SU-DHL-6 (cell line): ENCODE measurements around the gene AIG1.

Experiments
- H2AFZ ChIP-seq: fragments of 200-600 bp; sonication (generic); 2 replicates; pipeline ENCODE4 v1.6.1; 2014; ENCODE audit warnings: low read depth, mild to moderate bottlenecking, moderate library complexity, mixed read lengths, antibody characterized with exemption, low read length; ENCODE audit not compliant: severe bottlenecking
- H3F3A ChIP-seq: fragments of 200-600 bp; shearing (Covaris generic); 2 replicates; pipeline ENCODE4 v1.6.0; 2016; ENCODE audit warnings: antibody characterized with exemption, mild to moderate bottlenecking; ENCODE audit not compliant: insufficient read depth
- H3K27ac ChIP-seq: fragments of 200-600 bp; sonication (generic); 2 replicates; pipeline ENCODE4 v1.5.1; 2016; ENCODE audit warnings: low read depth, mild to moderate bottlenecking, low read length, moderate library complexity, mixed read lengths
- H3K27me3 ChIP-seq: fragments of 200-600 bp; sonication (generic), shearing (Covaris generic); 2 replicates; pipeline ENCODE4 v1.6.0; 2014; ENCODE audit warnings: mild to moderate bottlenecking, low read length
- H3K36me3 ChIP-seq: fragments of 200-600 bp; sonication (generic); 2 replicates; pipeline ENCODE4 v1.6.1; 2014; ENCODE audit warnings: mild to moderate bottlenecking, low read length, mixed read lengths
- H3K4me2 ChIP-seq: fragments of 300-600, 200-600 bp; shearing (Covaris generic), sonication (generic); 2 replicates; pipeline ENCODE4 v1.6.0; 2014; ENCODE audit warnings: low read length, low read depth, mild to moderate bottlenecking; ENCODE audit not compliant: poor library complexity, severe bottlenecking
- H3K4me3 ChIP-seq: fragments of 200-600 bp; sonication (generic); 2 replicates; pipeline ENCODE4 v1.5.1; 2014; ENCODE audit warnings: antibody characterized with exemption, low read length, mild to moderate bottlenecking, mixed read lengths; ENCODE audit not compliant: insufficient read depth, poor library complexity, severe bottlenecking
- H3K79me2 ChIP-seq: fragments of 200-600 bp; sonication (generic); 2 replicates; pipeline ENCODE4 v1.6.1; 2014; ENCODE audit warnings: mild to moderate bottlenecking, low read length, moderate library complexity; ENCODE audit not compliant: insufficient read depth
- H3K9ac ChIP-seq: fragments of 200-600 bp; sonication (generic); 2 replicates; pipeline ENCODE4 v1.7.0; 2014; ENCODE audit warnings: mild to moderate bottlenecking, low read length
- H3K9me2 ChIP-seq: fragments of 200-600 bp; sonication (generic); replicated peaks from 2 replicates; pipeline ENCODE4 v1.6.1; 2014; ENCODE audit warnings: low read length; ENCODE audit not compliant: insufficient read depth
- H3K9me3 ChIP-seq: fragments of 200-600 bp; sonication (generic); 2 replicates; pipeline ENCODE4 v1.6.1; 2014; ENCODE audit warnings: low read length, mixed read lengths; ENCODE audit not compliant: insufficient read depth
- H4K20me1 ChIP-seq: fragments of 200-600 bp; sonication (generic); 2 replicates; pipeline ENCODE4 v1.6.1; 2014; ENCODE audit warnings: low read depth, mild to moderate bottlenecking, antibody characterized with exemption, low read length, moderate library complexity, mixed read lengths
- EZH2phosphoT487 ChIP-seq: fragments of 200-600 bp; sonication (generic), shearing (Covaris generic); conservative IDR thresholded peaks from 2 replicates; pipeline ENCODE4 v1.6.1; 2018; ENCODE audit warnings: mild to moderate bottlenecking, antibody characterized with exemption, low read length, moderate library complexity, mixed read lengths
- TF ChIP-seq, protein P1 (sequence below): fragments of 200-600 bp; sonication (generic); IDR thresholded peaks from one replicate; pipeline ENCODE4 v1.5.1; 2017; ENCODE audit warnings: antibody characterized with exemption, mild to moderate bottlenecking, low read length, moderate library complexity; ENCODE audit not compliant: insufficient read depth, poor library complexity, severe bottlenecking

AIG1 gene

DNA sequence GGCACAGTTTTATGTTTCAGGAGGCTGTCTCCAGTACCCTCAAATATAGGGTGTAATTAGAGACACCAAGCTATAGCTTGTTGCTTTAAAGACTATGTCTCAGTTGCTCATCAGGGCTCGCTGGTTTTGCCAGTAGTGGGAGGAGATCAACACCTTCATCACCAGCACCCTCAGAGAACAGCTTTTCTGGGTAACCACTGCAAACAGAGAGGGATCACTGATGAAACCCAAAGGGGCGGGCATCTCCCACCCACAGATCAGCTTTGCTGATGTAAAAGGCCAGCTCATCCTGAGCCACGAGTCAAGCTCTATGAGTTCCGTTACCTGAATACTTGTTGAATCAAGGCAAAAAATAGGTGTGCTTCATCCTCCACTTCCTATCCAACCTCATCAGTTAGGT, 187.7 kb downstream of the AIG1 start:
- no peaks in the 10 kb centered on the region for H3K36me3 ChIP-seq
- H3K27ac ChIP-seq, result no peak overlapping the region
- no peaks in the 10 kb centered on the region for H3K9me3 ChIP-seq
- H3K4me3 ChIP-seq, result no peak overlapping the region
- no peaks in the 10 kb centered on the region for H3K27me3 ChIP-seq
- no peaks in the 10 kb centered on the region for H3K9me2 ChIP-seq
- H3K9ac ChIP-seq, result no peak overlapping the region
- no peaks in the 10 kb centered on the region for H4K20me1 ChIP-seq
- H3F3A ChIP-seq, result no peaks in the 10 kb centered on the region
- TF ChIP-seq, protein P1, sequence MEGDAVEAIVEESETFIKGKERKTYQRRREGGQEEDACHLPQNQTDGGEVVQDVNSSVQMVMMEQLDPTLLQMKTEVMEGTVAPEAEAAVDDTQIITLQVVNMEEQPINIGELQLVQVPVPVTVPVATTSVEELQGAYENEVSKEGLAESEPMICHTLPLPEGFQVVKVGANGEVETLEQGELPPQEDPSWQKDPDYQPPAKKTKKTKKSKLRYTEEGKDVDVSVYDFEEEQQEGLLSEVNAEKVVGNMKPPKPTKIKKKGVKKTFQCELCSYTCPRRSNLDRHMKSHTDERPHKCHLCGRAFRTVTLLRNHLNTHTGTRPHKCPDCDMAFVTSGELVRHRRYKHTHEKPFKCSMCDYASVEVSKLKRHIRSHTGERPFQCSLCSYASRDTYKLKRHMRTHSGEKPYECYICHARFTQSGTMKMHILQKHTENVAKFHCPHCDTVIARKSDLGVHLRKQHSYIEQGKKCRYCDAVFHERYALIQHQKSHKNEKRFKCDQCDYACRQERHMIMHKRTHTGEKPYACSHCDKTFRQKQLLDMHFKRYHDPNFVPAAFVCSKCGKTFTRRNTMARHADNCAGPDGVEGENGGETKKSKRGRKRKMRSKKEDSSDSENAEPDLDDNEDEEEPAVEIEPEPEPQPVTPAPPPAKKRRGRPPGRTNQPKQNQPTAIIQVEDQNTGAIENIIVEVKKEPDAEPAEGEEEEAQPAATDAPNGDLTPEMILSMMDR, result no peak
- no peak for TF ChIP-seq EZH2phosphoT487
- H3K79me2 ChIP-seq, result no peaks in the 10 kb centered on the region
- H2AFZ ChIP-seq, result no peak overlapping the region
- no peak overlapping the region for H3K4me2 ChIP-seq

DNA sequence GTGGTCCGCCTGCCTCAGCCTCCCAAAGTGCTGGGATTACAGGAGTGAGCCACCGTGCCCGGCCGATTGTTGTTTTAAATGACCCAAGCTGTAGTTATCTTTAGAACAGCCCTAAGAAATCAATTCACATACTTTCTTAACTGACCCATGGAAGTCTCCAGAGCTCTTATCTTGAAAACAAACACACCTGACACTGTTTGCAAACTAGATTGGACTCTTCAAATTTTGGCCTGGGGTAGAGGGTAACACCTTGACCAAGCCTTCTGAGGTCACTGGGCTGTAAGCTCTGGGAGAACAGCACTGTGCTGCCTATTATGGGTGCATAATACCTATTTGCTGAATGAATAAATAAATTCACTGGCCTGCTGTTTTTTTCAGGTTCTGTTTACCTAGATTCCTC, 190.6 kb downstream of the AIG1 start:
- H3F3A ChIP-seq, result no peaks in the 10 kb centered on the region
- H2AFZ ChIP-seq, result no peak overlapping the region
- H3K9me2 ChIP-seq, result no peaks in the 10 kb centered on the region
- no peaks in the 10 kb centered on the region for H3K79me2 ChIP-seq
- H3K9me3 ChIP-seq, result no peaks in the 10 kb centered on the region
- H3K27me3 ChIP-seq, result no peaks in the 10 kb centered on the region
- no peaks in the 10 kb centered on the region for H3K36me3 ChIP-seq
- H3K4me2 ChIP-seq, result no peak overlapping the region
- H3K27ac ChIP-seq, result no peak overlapping the region
- TF ChIP-seq, protein P1, result no peak
- TF ChIP-seq EZH2phosphoT487, result no peak
- no peak overlapping the region for H3K9ac ChIP-seq
- H3K4me3 ChIP-seq, result no peak overlapping the region
- no peaks in the 10 kb centered on the region for H4K20me1 ChIP-seq

- Histone ChIP-seq H2AFZ (no peak overlapping the region), H3K27me3 (no peaks in the 10 kb centered on the region), H3K9ac (no peak overlapping the region), H4K20me1 (no peaks in the 10 kb centered on the region), H3K9me3 (no peaks in the 10 kb centered on the region), H3K36me3 (no peaks in the 10 kb centered on the region), H3K27ac (no peak overlapping the region), H3K9me2 (no peaks in the 10 kb centered on the region), H3K4me2 (no peak overlapping the region), H3F3A (no peaks in the 10 kb centered on the region), H3K79me2 (no peaks in the 10 kb centered on the region), H3K4me3 (no peak overlapping the region)
- TF ChIP-seq, protein P1, result no peak
- no peak for TF ChIP-seq EZH2phosphoT487
Measured at GRCh38 chr6:143252961-143253360, 192.3 kb downstream of the AIG1 start.

- Histone ChIP-seq H2AFZ (no peak overlapping the region), H3K4me3 (no peak overlapping the region), H3K9ac (no peak overlapping the region), H3K36me3 (no peaks in the 10 kb centered on the region), H3K27me3 (no peaks in the 10 kb centered on the region), H3K79me2 (no peaks in the 10 kb centered on the region), H3K9me3 (no peaks in the 10 kb centered on the region), H4K20me1 (no peaks in the 10 kb centered on the region), H3K9me2 (no peaks in the 10 kb centered on the region), H3K4me2 (no peak overlapping the region), H3F3A (no peaks in the 10 kb centered on the region), H3K27ac (no peak overlapping the region)
- TF ChIP-seq EZH2phosphoT487, result no peak
- TF ChIP-seq, protein P1, result no peak
Measured at GRCh38 chr6:143253586-143253985, 192.9 kb downstream of the AIG1 start.
